Measurements from ENCODE around the gene NMRK1. TPM values are rescaled to one million over a fixed set of nuclear protein-coding genes. Genes with fewer than 3 reads are reported as not detected.

The NMRK1 gene
- polyA plus RNA-seq, 1 donor (not counting 4 experiments of a cell fraction or from before 2014, with no cell fraction given): 24.7 TPM

DNA sequence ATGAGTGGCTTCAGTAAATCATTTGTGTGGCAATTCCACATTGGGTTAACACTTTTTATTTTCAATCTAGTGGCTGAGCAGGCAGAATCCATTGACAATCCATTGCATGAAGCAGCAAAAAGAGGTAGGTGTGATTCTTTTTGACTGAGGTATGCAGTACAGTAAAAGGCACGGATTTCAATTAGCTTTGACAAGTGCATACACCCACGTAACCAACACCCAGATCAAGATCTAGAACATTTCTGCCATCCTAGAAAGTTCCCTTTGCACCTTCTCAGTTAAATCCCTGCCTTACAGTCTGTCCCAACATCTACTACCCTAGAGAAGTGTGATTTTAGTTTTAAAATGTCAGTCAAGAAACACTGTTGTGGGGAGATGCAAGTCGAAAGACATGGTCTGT lies 43.7 kb upstream of the NMRK1 start:
- H3K4me3 ChIP-seq (ENCODE audit: control insufficient read depth in 2 of 3, extremely low read depth in 1 of 3, insufficient read depth in 2 of 3, low read depth in 1 of 3, low read length in 3 of 3): no peak overlapping the region
- TF ChIP-seq, protein P1, sequence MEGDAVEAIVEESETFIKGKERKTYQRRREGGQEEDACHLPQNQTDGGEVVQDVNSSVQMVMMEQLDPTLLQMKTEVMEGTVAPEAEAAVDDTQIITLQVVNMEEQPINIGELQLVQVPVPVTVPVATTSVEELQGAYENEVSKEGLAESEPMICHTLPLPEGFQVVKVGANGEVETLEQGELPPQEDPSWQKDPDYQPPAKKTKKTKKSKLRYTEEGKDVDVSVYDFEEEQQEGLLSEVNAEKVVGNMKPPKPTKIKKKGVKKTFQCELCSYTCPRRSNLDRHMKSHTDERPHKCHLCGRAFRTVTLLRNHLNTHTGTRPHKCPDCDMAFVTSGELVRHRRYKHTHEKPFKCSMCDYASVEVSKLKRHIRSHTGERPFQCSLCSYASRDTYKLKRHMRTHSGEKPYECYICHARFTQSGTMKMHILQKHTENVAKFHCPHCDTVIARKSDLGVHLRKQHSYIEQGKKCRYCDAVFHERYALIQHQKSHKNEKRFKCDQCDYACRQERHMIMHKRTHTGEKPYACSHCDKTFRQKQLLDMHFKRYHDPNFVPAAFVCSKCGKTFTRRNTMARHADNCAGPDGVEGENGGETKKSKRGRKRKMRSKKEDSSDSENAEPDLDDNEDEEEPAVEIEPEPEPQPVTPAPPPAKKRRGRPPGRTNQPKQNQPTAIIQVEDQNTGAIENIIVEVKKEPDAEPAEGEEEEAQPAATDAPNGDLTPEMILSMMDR (optimal IDR thresholded peaks at IDR 0.05 in 1 of 3, IDR thresholded peaks at IDR 0.05 in 1 of 3, conservative IDR thresholded peaks at IDR 0.05 in 1 of 3; ENCODE audit: extremely low read depth in 1 of 3, insufficient read depth in 2 of 3, low read length in 3 of 3): no peak
- TF ChIP-seq EZH2 (IDR thresholded peaks at IDR 0.05; ENCODE audit: low read length): no peak
- dilution Hi-C loops (cut with MboI; ENCODE audit: extremely low pct_ligation_motif_present, low sequenced_read_pairs): no loop called here
- no peaks in the 10 kb centered on the region for H4K20me1 ChIP-seq (ENCODE audit: control insufficient read depth, extremely low read depth, insufficient read depth, low read length)
- H3K79me2 ChIP-seq (ENCODE audit: control insufficient read depth, insufficient read depth, low read length): no peaks in the 10 kb centered on the region
- no peaks in the 10 kb centered on the region for H3K9me1 ChIP-seq (ENCODE audit: control insufficient read depth, extremely low read depth, insufficient read depth, low read length)
- H3K4me2 ChIP-seq (ENCODE audit: control insufficient read depth, extremely low read depth, insufficient read depth, low read depth, low read length): no peak overlapping the region
- H3K4me1 ChIP-seq (ENCODE audit: control insufficient read depth, extremely low read depth, insufficient read depth, low read length): no peaks in the 10 kb centered on the region
- H3K27me3 ChIP-seq (ENCODE audit: control insufficient read depth, extremely low read depth, insufficient read depth, low read length): no peaks in the 10 kb centered on the region
- FAIRE-seq (no peak), DNase-seq (ENCODE audit: low read depth, low spot score) (no peak)
- no peak overlapping the region for H2AFZ ChIP-seq (ENCODE audit: control insufficient read depth, low read length)
- H3K9me3 ChIP-seq (ENCODE audit: control insufficient read depth, low read depth, low read length): no peaks in the 10 kb centered on the region
- no peak overlapping the region for H3K27ac ChIP-seq (ENCODE audit: control insufficient read depth, insufficient read depth, low read length)
- H3K36me3 ChIP-seq (ENCODE audit: control insufficient read depth in 2 of 2, extremely low read depth in 1 of 2, insufficient read depth in 2 of 2, low read length in 2 of 2): peaks cover 6 to 13% of the 10 kb centered on the region in 2 experiments
- H3K9ac ChIP-seq (ENCODE audit: control insufficient read depth, extremely low read depth, insufficient read depth, low read length): no peak overlapping the region

DNA sequence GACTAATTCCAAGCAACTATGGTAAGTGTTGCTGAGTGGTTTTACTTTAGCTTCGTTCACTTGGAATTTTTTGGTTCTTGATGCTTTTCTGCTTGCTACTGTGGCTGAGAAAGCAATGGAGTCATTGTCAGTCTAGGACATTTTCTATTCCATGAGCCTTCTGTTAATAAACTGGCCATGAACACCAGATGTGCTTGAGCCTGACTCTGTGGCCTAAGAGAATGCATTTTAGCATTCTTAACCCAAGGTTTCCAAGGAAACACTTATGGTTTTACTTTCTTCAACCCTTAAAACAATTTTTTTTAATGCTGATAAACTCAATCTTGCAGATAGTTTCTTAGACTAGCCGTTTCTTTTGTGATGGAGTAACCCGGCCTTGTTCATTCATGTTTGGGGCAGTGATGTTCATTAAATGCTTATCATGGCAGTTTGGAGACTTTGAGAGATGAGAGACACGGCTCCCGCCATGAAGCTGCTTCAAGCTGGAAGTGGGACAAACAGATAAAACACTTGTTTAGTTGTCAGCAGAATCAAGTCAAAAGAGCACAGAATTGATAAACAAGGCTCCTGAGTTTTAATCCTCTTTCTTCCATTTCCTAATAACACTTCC lies 42.8 kb upstream of the NMRK1 start:
- Histone ChIP-seq H3K9me1 (ENCODE audit: control insufficient read depth, extremely low read depth, insufficient read depth, low read length) (no peaks in the 10 kb centered on the region), H3K79me2 (ENCODE audit: control insufficient read depth, insufficient read depth, low read length) (peaks cover 2% of the 10 kb centered on the region), H2AFZ (ENCODE audit: control insufficient read depth, low read length) (no peak overlapping the region), H3K9ac (ENCODE audit: control insufficient read depth, extremely low read depth, insufficient read depth, low read length) (no peak overlapping the region), H3K4me2 (ENCODE audit: control insufficient read depth, extremely low read depth, insufficient read depth, low read depth, low read length) (no peak overlapping the region), H3K27me3 (ENCODE audit: control insufficient read depth, extremely low read depth, insufficient read depth, low read length) (no peaks in the 10 kb centered on the region), H3K27ac (ENCODE audit: control insufficient read depth, insufficient read depth, low read length) (no peak overlapping the region), H3K4me3 (ENCODE audit: control insufficient read depth in 2 of 3, extremely low read depth in 1 of 3, insufficient read depth in 2 of 3, low read depth in 1 of 3, low read length in 3 of 3) (no peak overlapping the region), H3K36me3 (ENCODE audit: control insufficient read depth in 2 of 2, extremely low read depth in 1 of 2, insufficient read depth in 2 of 2, low read length in 2 of 2) (peaks cover 6 to 13% of the 10 kb centered on the region in 2 experiments), H3K9me3 (ENCODE audit: control insufficient read depth, low read depth, low read length) (no peaks in the 10 kb centered on the region), H4K20me1 (ENCODE audit: control insufficient read depth, extremely low read depth, insufficient read depth, low read length) (no peaks in the 10 kb centered on the region), H3K4me1 (ENCODE audit: control insufficient read depth, extremely low read depth, insufficient read depth, low read length) (no peaks in the 10 kb centered on the region)
- DNase-seq (ENCODE audit: low read depth, low spot score): no peak
- FAIRE-seq: no peak
- no peak for TF ChIP-seq EZH2 (IDR thresholded peaks at IDR 0.05; ENCODE audit: low read length)
- TF ChIP-seq, protein P1 (optimal IDR thresholded peaks at IDR 0.05 in 1 of 3, IDR thresholded peaks at IDR 0.05 in 1 of 3, conservative IDR thresholded peaks at IDR 0.05 in 1 of 3; ENCODE audit: extremely low read depth in 1 of 3, insufficient read depth in 2 of 3, low read length in 3 of 3): no peak
- dilution Hi-C loops (cut with MboI; ENCODE audit: extremely low pct_ligation_motif_present, low sequenced_read_pairs): no loop called here

Data from keratinocyte (primary cell).